Kidney (tissue), 14 donors: ENCODE data around the gene KCTD15. TPM values are rescaled to one million over a fixed set of nuclear protein-coding genes. Genes with fewer than 3 reads are reported as not detected.

Experiments used
- DNase-seq, 5 donors: peaks; one replicate each; pipeline ENCODE4 v3.0.0-alpha.2; 2013 to 2020
- FAIRE-seq: peaks from 2 replicates; lab custom pipeline; 2012; peaks lifted over from hg19 to GRCh38; lab: Jason Lieb, UNC
- H3K27ac ChIP-seq, 2 donors: one replicate each; pipeline ENCODE4 v1.7.0; 2013; ENCODE audit warnings: low read depth in 2 of 2, low read length in 2 of 2, inconsistent platforms in 1 of 2
- H3K27me3 ChIP-seq: one replicate; pipeline ENCODE4 v1.7.1; 2013; ENCODE audit warnings: low read length, inconsistent platforms; ENCODE audit not compliant: control insufficient read depth, insufficient read depth
- H3K36me3 ChIP-seq, 3 donors: one replicate each; pipeline versions ENCODE4 v1.7.0 to v1.7.1; 2013; ENCODE audit warnings: low read length in 3 of 3, control low read depth in 1 of 3, inconsistent platforms in 1 of 3; ENCODE audit not compliant: insufficient read depth in 3 of 3, control insufficient read depth in 2 of 3
- H3K4me1 ChIP-seq, 3 donors: one replicate each; pipeline versions ENCODE4 v1.7.0 to v1.7.1; 2013; ENCODE audit warnings: low read length in 3 of 3, inconsistent platforms in 1 of 3, low read depth in 1 of 3; ENCODE audit not compliant: control insufficient read depth in 2 of 3, insufficient read depth in 2 of 3
- H3K4me3 ChIP-seq, 3 donors: one replicate each; pipeline versions ENCODE4 v1.7.0 to v1.8.1; 2013; ENCODE audit warnings: low read length in 3 of 3, control low read depth in 1 of 3, inconsistent platforms in 1 of 3
- H3K9ac ChIP-seq, 3 donors: one replicate each; pipeline versions ENCODE4 v1.7.0 to v1.7.1; 2013; ENCODE audit warnings: low read length in 3 of 3, control low read depth in 1 of 3, inconsistent platforms in 1 of 3
- H3K9me3 ChIP-seq, 3 donors: one replicate each; pipeline versions ENCODE4 v1.7.0 to v1.7.1; 2013; ENCODE audit warnings: low read length in 3 of 3, control low read depth in 1 of 3, inconsistent platforms in 1 of 3; ENCODE audit not compliant: control insufficient read depth in 2 of 3, insufficient read depth in 1 of 3
- intact Hi-C: fragments of 100-400 bp; cut with DNase I; formaldehyde crosslinking; loops from one replicate; pipeline ENCODE4 v1.11.1; 2022
- polyA plus RNA-seq: library from polyadenylated mRNA; stranded (reverse); fragments of 350-450 nt; fragmentation: Illumina TruSeq; extraction: RNeasy Lipid Tissue Mini Kit (QIAGEN cat#74804); gene quantifications from one replicate; pipeline ENCODE4 v1.2.3, GENCODE V29; 2014; ENCODE audit warnings: low read depth, low replicate concordance; ENCODE audit not compliant: insufficient read depth
- total RNA-seq: library from RNA; stranded (reverse); fragmentation: NEBNext Ultra II Directional; extraction: Animal tissue kit (Norgen Biotek cat#: 25700); gene quantifications from one replicate; pipeline ENCODE4 v1.2.1, GENCODE V29; 2021
- TF ChIP-seq, protein P1 (sequence below): IDR thresholded peaks from 3 replicates; pipeline ENCODE4 v1.5.1; 2012; ENCODE audit warnings: mild to moderate bottlenecking, moderate library complexity, borderline replicate concordance; ENCODE audit not compliant: insufficient read depth; ENCODE audit errors: extremely low read depth
- donor health status: control.
- donor health status: control.
- donor health status: control.
- donor health status: control.
- donor health status: control.
- donor health status: DM: yes; HTN: yes; CAD: no.
- donor health status: Normal renal cell carcinoma (clear cell type).

KCTD15 gene
- total and polyA plus RNA-seq, 2 donors from 2014 or later = 10.5 to 22.0 TPM

DNA sequence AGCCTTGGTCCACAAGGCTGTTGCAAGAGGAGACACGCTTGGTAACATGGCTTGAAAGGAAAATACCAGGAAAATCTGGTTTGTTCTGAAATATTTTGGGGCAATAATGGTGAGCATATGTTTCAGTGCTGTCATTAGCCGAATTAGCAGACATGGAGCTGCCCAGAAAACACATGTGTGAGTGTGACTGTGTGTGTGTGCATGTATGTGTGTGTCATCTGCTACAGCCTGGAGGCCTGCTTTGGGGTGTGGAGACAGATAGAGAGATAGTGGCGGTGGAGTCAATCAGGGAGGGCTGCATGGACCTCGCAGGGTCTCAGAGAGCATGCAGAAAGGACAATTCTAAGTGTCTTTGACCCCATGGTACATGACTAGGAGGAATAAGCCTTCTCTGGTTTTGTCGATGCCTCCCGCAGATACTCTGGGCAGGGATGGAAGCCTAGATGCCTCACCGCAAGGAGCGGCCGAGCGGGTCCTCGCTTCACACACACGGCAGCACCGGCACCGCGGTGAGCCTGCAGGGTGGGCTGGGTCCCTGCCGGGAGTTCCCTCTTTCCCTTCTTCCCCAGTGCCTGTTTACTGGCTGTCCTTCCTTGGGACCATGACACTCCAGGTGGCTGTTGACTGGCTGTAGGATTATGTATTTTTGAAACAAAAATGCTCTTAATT, 3.5 kb downstream of the KCTD15 start:
- peaks cover 0 to 9% (median 4%) of the 10 kb centered on the region in 3 donors for H3K4me1 ChIP-seq
- DNase-seq = peak in 1 of 5 donors; percentile 11
- no peaks in the 10 kb centered on the region for H3K27me3 ChIP-seq
- H3K4me3 ChIP-seq = no peak overlapping the region
- TF ChIP-seq, protein P1, sequence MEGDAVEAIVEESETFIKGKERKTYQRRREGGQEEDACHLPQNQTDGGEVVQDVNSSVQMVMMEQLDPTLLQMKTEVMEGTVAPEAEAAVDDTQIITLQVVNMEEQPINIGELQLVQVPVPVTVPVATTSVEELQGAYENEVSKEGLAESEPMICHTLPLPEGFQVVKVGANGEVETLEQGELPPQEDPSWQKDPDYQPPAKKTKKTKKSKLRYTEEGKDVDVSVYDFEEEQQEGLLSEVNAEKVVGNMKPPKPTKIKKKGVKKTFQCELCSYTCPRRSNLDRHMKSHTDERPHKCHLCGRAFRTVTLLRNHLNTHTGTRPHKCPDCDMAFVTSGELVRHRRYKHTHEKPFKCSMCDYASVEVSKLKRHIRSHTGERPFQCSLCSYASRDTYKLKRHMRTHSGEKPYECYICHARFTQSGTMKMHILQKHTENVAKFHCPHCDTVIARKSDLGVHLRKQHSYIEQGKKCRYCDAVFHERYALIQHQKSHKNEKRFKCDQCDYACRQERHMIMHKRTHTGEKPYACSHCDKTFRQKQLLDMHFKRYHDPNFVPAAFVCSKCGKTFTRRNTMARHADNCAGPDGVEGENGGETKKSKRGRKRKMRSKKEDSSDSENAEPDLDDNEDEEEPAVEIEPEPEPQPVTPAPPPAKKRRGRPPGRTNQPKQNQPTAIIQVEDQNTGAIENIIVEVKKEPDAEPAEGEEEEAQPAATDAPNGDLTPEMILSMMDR = no peak
- no peaks in the 10 kb centered on the region for H3K9me3 ChIP-seq
- no peak for FAIRE-seq
- H3K9ac ChIP-seq = no peak overlapping the region
- H3K36me3 ChIP-seq = peaks cover 0 to 3% (median 0%) of the 10 kb centered on the region in 3 donors
- no peak overlapping the region for H3K27ac ChIP-seq
- intact Hi-C loops = no loop called here

DNA sequence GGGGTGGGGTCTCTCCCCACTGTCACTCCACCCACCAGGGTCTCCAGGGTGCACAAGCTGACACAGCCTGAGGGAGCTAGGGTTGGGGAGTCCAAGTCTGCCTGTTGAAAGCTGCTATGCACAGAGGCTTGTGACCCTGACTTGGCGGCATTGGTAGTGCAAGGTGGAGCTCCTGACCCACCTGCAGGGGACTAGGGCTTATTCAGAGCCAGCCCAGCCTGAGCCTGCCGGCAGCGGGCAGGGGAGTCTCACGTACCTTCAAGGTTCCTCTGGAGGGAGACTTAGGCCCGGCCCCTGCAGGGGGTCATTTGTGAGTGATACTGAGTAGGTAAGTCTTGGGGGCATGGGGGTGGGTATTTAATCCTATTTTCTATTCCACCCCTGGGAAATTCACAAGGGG, 4.7 kb downstream of the KCTD15 start:
- H3K27ac ChIP-seq = no peak overlapping the region
- no peaks in the 10 kb centered on the region for H3K9me3 ChIP-seq
- H3K36me3 ChIP-seq = peaks cover 0 to 3% (median 0%) of the 10 kb centered on the region in 3 donors
- H3K27me3 ChIP-seq = no peaks in the 10 kb centered on the region
- H3K4me1 ChIP-seq = peaks cover 0 to 9% (median 4%) of the 10 kb centered on the region in 3 donors
- FAIRE-seq (no peak), DNase-seq (no peak)
- TF ChIP-seq, protein P1 = no peak
- intact Hi-C loops = no loop called here
- H3K9ac ChIP-seq = no peak overlapping the region
- no peak overlapping the region for H3K4me3 ChIP-seq

DNA sequence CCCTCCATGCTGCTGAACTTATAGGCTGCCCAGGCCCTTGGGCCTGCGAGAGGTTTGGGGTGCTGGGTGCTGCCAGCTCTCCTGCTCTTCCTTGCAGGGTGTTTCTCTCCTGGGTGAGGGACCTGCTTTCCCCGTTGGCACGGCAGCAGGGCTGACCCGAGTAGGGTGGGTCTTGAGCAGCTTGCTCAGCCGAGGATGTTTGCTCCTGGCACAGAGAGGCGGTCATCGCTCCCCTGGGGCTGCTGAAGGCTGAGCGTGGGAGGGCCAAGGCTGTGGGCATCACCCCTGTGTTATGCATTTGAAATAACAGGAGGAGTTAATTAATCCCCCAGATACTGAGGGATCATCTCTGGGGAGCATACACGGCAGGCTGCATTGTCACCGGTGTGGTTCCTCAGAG, 5.3 kb downstream of the KCTD15 start:
- no peak for DNase-seq
- no peak overlapping the region for H3K9ac ChIP-seq
- H3K4me3 ChIP-seq = no peak overlapping the region
- H3K36me3 ChIP-seq = peaks cover 0 to 3% (median 0%) of the 10 kb centered on the region in 3 donors
- TF ChIP-seq, protein P1 = no peak
- H3K9me3 ChIP-seq = no peaks in the 10 kb centered on the region
- FAIRE-seq = no peak
- intact Hi-C loops = no loop called here
- H3K27ac ChIP-seq = no peak overlapping the region
- no peaks in the 10 kb centered on the region for H3K27me3 ChIP-seq
- H3K4me1 ChIP-seq = peaks cover 0 to 9% (median 4%) of the 10 kb centered on the region in 3 donors
